H9 (cell line): ENCODE data around the gene SLC16A4. TPM values are rescaled to one million over a fixed set of nuclear protein-coding genes. Genes with fewer than 3 reads are reported as not detected.
A peak's percentile ranks its signal among the peaks of the same experiment; 100 is the strongest.

ENCODE experiments used
- DNase-seq: peaks from one replicate; pipeline ENCODE4 v3.0.0-alpha.2; 2017
- H2AFZ ChIP-seq: one replicate; pipeline ENCODE4 v1.6.1; 2013; ENCODE audit warnings: mild to moderate bottlenecking, low read length, control low read depth, moderate library complexity
- H2AK5ac ChIP-seq: 2 replicates; pipeline ENCODE4 v1.6.1; 2013; ENCODE audit warnings: low read length, control low read depth, mixed read lengths; ENCODE audit not compliant: insufficient read length
- H2BK120ac ChIP-seq: one replicate; pipeline ENCODE4 v1.6.1; 2013; ENCODE audit warnings: low read depth, mild to moderate bottlenecking, low read length, control low read depth, inconsistent platforms; ENCODE audit not compliant: poor library complexity, severe bottlenecking
- H2BK12ac ChIP-seq: 2 replicates; pipeline ENCODE4 v1.6.1; 2013; ENCODE audit warnings: low read length, control low read depth, mixed read lengths, low read depth; ENCODE audit not compliant: insufficient read length
- H2BK15ac ChIP-seq: 2 replicates; pipeline ENCODE4 v1.6.1; 2013; ENCODE audit warnings: low read depth, low read length, control low read depth
- H2BK20ac ChIP-seq: one replicate; pipeline ENCODE4 v1.6.1; 2013; ENCODE audit warnings: low read depth, mild to moderate bottlenecking, low read length, control low read depth, inconsistent platforms; ENCODE audit not compliant: poor library complexity, severe bottlenecking
- H2BK5ac ChIP-seq: 2 replicates; pipeline ENCODE4 v1.6.1; 2013; ENCODE audit warnings: low read length, control low read depth, mixed read lengths; ENCODE audit not compliant: insufficient read length
- H3K14ac ChIP-seq: 2 replicates; pipeline ENCODE4 v1.6.1; 2013; ENCODE audit warnings: low read length, control low read depth; ENCODE audit not compliant: insufficient read depth
- H3K18ac ChIP-seq: 2 replicates; pipeline ENCODE4 v1.6.1; 2013; ENCODE audit warnings: low read depth, mild to moderate bottlenecking, mixed read lengths, low read length, control low read depth; ENCODE audit not compliant: insufficient read length
- H3K23ac ChIP-seq: 2 replicates; pipeline ENCODE4 v1.6.1; 2013; ENCODE audit warnings: low read length, control low read depth, mixed read lengths, low read depth; ENCODE audit not compliant: insufficient read length
- H3K23me2 ChIP-seq: 2 replicates; pipeline ENCODE4 v1.6.1; 2013; ENCODE audit warnings: low read depth, mild to moderate bottlenecking, mixed read lengths, low read length, control low read depth; ENCODE audit not compliant: insufficient read length, poor library complexity, severe bottlenecking
- H3K27ac ChIP-seq: 2 replicates; pipeline ENCODE4 v1.5.1; 2013; ENCODE audit warnings: low read length, control low read depth, mixed read lengths, low read depth; ENCODE audit not compliant: insufficient read length
- H3K27me3 ChIP-seq: 2 replicates; pipeline ENCODE4 v1.6.1; 2013; ENCODE audit warnings: low read length, control low read depth, inconsistent platforms; ENCODE audit not compliant: insufficient read depth
- H3K4ac ChIP-seq: 2 replicates; pipeline ENCODE4 v1.6.1; 2013; ENCODE audit warnings: low read depth, mild to moderate bottlenecking, control low read depth, inconsistent platforms, low read length, moderate library complexity
- H3K4me1 ChIP-seq: 2 replicates; pipeline ENCODE4 v1.6.1; 2013; ENCODE audit warnings: low read length, control low read depth, inconsistent platforms; ENCODE audit not compliant: insufficient read depth
- H3K4me2 ChIP-seq: 2 replicates; pipeline ENCODE4 v1.6.1; 2013; ENCODE audit warnings: low read length, control low read depth, mixed read lengths; ENCODE audit not compliant: insufficient read length, insufficient read depth
- H3K56ac ChIP-seq: 2 replicates; pipeline ENCODE4 v1.6.1; 2013; ENCODE audit warnings: low read depth, mild to moderate bottlenecking, mixed read lengths, low read length, control low read depth; ENCODE audit not compliant: insufficient read length
- H3K79me1 ChIP-seq: 2 replicates; pipeline ENCODE4 v1.6.1; 2013; ENCODE audit warnings: low read depth, mild to moderate bottlenecking, moderate library complexity, low read length, control low read depth, inconsistent platforms; ENCODE audit not compliant: insufficient read depth, poor library complexity, severe bottlenecking
- H3K79me2 ChIP-seq: 2 replicates; pipeline ENCODE4 v1.6.1; 2013; ENCODE audit warnings: low read length, control low read depth, inconsistent platforms; ENCODE audit not compliant: insufficient read depth
- H3K9ac ChIP-seq: 2 replicates; pipeline ENCODE4 v1.6.1; 2013; ENCODE audit warnings: low read length, control low read depth, mixed read lengths; ENCODE audit not compliant: insufficient read length; ENCODE audit errors: extremely low read depth
- H3K9me3 ChIP-seq: one replicate; pipeline ENCODE4 v1.6.1; 2013; ENCODE audit warnings: low read depth, low read length, inconsistent platforms; ENCODE audit not compliant: control insufficient read depth
- H3T11ph ChIP-seq: one replicate; pipeline ENCODE4 v1.6.1; 2013; ENCODE audit warnings: mild to moderate bottlenecking, low read length, control low read depth, inconsistent platforms
- H4K20me1 ChIP-seq: one replicate; pipeline ENCODE4 v1.6.1; 2013; ENCODE audit not compliant: control insufficient read depth, insufficient read length, insufficient read depth
- H4K5ac ChIP-seq: 2 replicates; pipeline ENCODE4 v1.6.1; 2013; ENCODE audit warnings: low read depth, mild to moderate bottlenecking, mixed read lengths, low read length, control low read depth; ENCODE audit not compliant: insufficient read length
- H4K8ac ChIP-seq: replicated peaks from 2 replicates; pipeline ENCODE4 v1.6.1; 2013; ENCODE audit warnings: low read length, control low read depth, mixed read lengths, low read depth; ENCODE audit not compliant: insufficient read length
- H4K91ac ChIP-seq: 2 replicates; pipeline ENCODE4 v1.6.1; 2013; ENCODE audit warnings: low read depth, mild to moderate bottlenecking, moderate library complexity, mixed read lengths, low read length, control low read depth; ENCODE audit not compliant: insufficient read length
- H3K27ac Mint-ChIP-seq, 3 experiments: 2 replicates in 2 of 3; 3 replicates in 1 of 3; pipeline ENCODE4 v1.8.0; 2020 to 2021; ENCODE audit warnings: mixed read lengths in 3 of 3, mild to moderate bottlenecking in 1 of 3, moderate library complexity in 1 of 3
- H3K27me3 Mint-ChIP-seq: 2 replicates; pipeline ENCODE4 v1.8.0; 2021; ENCODE audit warnings: low read depth, mild to moderate bottlenecking, moderate library complexity, mixed read lengths
- H3K36me3 Mint-ChIP-seq, 3 experiments: 2 replicates in 2 of 3; 3 replicates in 1 of 3; pipeline ENCODE4 v1.8.0; 2020 to 2021; ENCODE audit warnings: low read depth in 3 of 3, mixed read lengths in 3 of 3; ENCODE audit not compliant: insufficient read depth in 1 of 3
- H3K4me1 Mint-ChIP-seq, 2 experiments: 2 replicates each; pipeline ENCODE4 v1.8.0; 2020; ENCODE audit warnings: mixed read lengths in 2 of 2
- H3K4me3 Mint-ChIP-seq, 2 experiments: 2 replicates in 1 of 2; 3 replicates in 1 of 2; pipeline ENCODE4 v1.8.0; 2020 to 2021; ENCODE audit warnings: mild to moderate bottlenecking in 2 of 2, mixed read lengths in 2 of 2, moderate library complexity in 1 of 2
- H3K9me3 Mint-ChIP-seq, 2 experiments: 2 replicates in 1 of 2; 3 replicates in 1 of 2; pipeline ENCODE4 v1.8.0; 2020; ENCODE audit warnings: mild to moderate bottlenecking in 2 of 2, mixed read lengths in 2 of 2, moderate library complexity in 1 of 2
- CTCF ChIP-seq: fragments of 200-600 bp; sonication (generic); conservative IDR thresholded peaks from 3 replicates; pipeline ENCODE4 v1.8.0; 2021; ENCODE audit warnings: antibody characterized with exemption, mild to moderate bottlenecking
- WGBS: extraction: QIAGEN DNeasy Blood & Tissue Kit; methylation state at CpG from one replicate; pipeline ENCODE4 v1.1.7; 2013; ENCODE audit warnings: missing lambda C conversion rate, low lambda C conversion rate, mixed read lengths; ENCODE audit not compliant: insufficient read length; ENCODE audit errors: extremely low coverage; 5-methylcytosine and 5-hydroxymethylcytosine counted together
- total RNA-seq: library from RNA; stranded (reverse); gene quantifications from 2 replicates; pipeline ENCODE4 v1.2.1, GENCODE V29; 2021

SLC16A4 gene
- total RNA-seq, 1 experiment from 2014 or later: 0.17 TPM

GRCh38 chr1:110390096-110390495 is 730 bp downstream of the SLC16A4 start:
- no peak overlapping the region for H3K4ac ChIP-seq
- H3K9ac ChIP-seq: peak overlapping the region; percentile 23
- H2AK5ac ChIP-seq: no peak overlapping the region
- H3K4me1 ChIP-seq: no peaks in the 10 kb centered on the region
- H3K4me1 Mint-ChIP-seq: peaks cover 18 to 24% of the 10 kb centered on the region in 2 experiments
- H3K4me3 Mint-ChIP-seq: no peak overlapping the region
- H3K9me3 Mint-ChIP-seq: no peaks in the 10 kb centered on the region
- no peak overlapping the region for H2BK12ac ChIP-seq
- H3K36me3 Mint-ChIP-seq: peaks cover 0 to 4% (median 2%) of the 10 kb centered on the region in 3 experiments; a peak in 4 of 7 replicates
- H2BK5ac ChIP-seq: no peak overlapping the region
- H3K27me3 ChIP-seq: no peaks in the 10 kb centered on the region
- H3K27me3 Mint-ChIP-seq: no peaks in the 10 kb centered on the region
- no peaks in the 10 kb centered on the region for H3K23me2 ChIP-seq
- H4K20me1 ChIP-seq: no peaks in the 10 kb centered on the region
- no peak overlapping the region for H2AFZ ChIP-seq
- H4K8ac ChIP-seq: no peak overlapping the region
- H3K9me3 ChIP-seq: no peaks in the 10 kb centered on the region
- H2BK120ac ChIP-seq: no peak overlapping the region
- no CpG with 5 or more reads among the region's 6 CpGs for WGBS
- no peak overlapping the region for H2BK20ac ChIP-seq
- no peak overlapping the region for H3K18ac ChIP-seq
- no peak for DNase-seq
- no peak for TF ChIP-seq CTCF
- H2BK15ac ChIP-seq: no peak overlapping the region
- H3K79me1 ChIP-seq: no peaks in the 10 kb centered on the region
- H3K4me2 ChIP-seq: no peak overlapping the region
- no peak overlapping the region for H3T11ph ChIP-seq
- no peak overlapping the region for H3K56ac ChIP-seq
- H4K91ac ChIP-seq: no peak overlapping the region
- H3K27ac ChIP-seq: no peak overlapping the region
- H3K79me2 ChIP-seq: no peaks in the 10 kb centered on the region
- H4K5ac ChIP-seq: no peak overlapping the region
- H3K14ac ChIP-seq: no peak overlapping the region
- peak overlapping the region in 2 of 3 experiments; percentile 31 to 57; a peak in 5 of 7 replicates for H3K27ac Mint-ChIP-seq
- H3K23ac ChIP-seq: no peak overlapping the region
